Right atrium auricular region (tissue), 2 donors: ENCODE results near the gene KIF5C. TPM values are rescaled to one million over a fixed set of nuclear protein-coding genes. Genes with fewer than 3 reads are reported as not detected.

Experiments used
- DNase-seq: peaks from one replicate; pipeline ENCODE4 v3.0.0-alpha.2; 2019; ENCODE audit warnings: low spot score
- H3K27ac ChIP-seq, 2 donors: fragments of 200-600 bp; sonication (generic); 1 replicate in 1 of 2; 2 replicates in 1 of 2; pipeline ENCODE4 v1.5.1; 2016 to 2019
- H3K27me3 ChIP-seq, 2 donors: fragments of 200-600 bp; sonication (generic); one replicate each; pipeline versions ENCODE4 v1.5.1 to v1.6.0; 2017 to 2019
- H3K36me3 ChIP-seq: fragments of 200-600 bp; sonication (generic); one replicate; pipeline ENCODE4 v1.5.1; 2016
- H3K4me1 ChIP-seq, 2 donors: fragments of 200-600 bp; sonication (generic); one replicate each; pipeline versions ENCODE4 v1.5.1 to v1.6.0; 2017 to 2019
- H3K4me3 ChIP-seq, 2 donors: fragments of 200-600 bp; sonication (generic); 1 replicate in 1 of 2; 2 replicates in 1 of 2; pipeline ENCODE4 v1.5.1; 2017 to 2019; ENCODE audit warnings: mild to moderate bottlenecking in 1 of 2, moderate library complexity in 1 of 2
- H3K9me3 ChIP-seq, 2 donors: fragments of 200-600 bp; sonication (generic); one replicate each; pipeline ENCODE4 v1.5.1; 2019
- total RNA-seq, 2 donors: library from RNA; depleted of rRNA; stranded (reverse); fragments of >200 nt; gene quantifications; one replicate each; pipeline ENCODE4 v1.1.0, GENCODE V29; 2016
- TF ChIP-seq, protein P1 (sequence below), 2 donors: fragments of 200-600 bp; sonication (generic); IDR thresholded peaks; one replicate each; pipeline ENCODE4 v1.5.1; 2019; ENCODE audit warnings: antibody characterized with exemption in 2 of 2

Gene KIF5C
- total RNA-seq, 2 donors from 2014 or later: 1.6 to 2.2 TPM

DNA sequence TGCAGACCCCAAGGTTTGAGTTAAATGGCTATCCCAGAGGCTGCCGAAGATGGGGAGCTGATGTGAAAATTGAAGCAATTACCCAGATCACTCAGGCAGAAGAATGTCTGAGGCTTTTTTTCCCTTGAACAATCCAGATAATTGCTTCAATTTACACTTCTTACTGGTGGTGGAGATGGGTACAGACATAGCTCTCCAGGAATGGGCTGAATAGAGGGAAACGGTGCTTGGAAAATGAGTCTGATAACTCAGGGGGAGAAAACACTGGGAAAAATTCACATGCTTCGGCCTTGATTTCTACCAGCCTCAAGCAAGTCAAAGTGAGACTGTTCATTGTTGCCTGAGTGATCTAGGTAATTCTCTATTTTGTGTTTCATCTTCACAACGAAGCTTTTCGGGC is 9.5 kb upstream of the KIF5C start:
- TF ChIP-seq, protein P1, sequence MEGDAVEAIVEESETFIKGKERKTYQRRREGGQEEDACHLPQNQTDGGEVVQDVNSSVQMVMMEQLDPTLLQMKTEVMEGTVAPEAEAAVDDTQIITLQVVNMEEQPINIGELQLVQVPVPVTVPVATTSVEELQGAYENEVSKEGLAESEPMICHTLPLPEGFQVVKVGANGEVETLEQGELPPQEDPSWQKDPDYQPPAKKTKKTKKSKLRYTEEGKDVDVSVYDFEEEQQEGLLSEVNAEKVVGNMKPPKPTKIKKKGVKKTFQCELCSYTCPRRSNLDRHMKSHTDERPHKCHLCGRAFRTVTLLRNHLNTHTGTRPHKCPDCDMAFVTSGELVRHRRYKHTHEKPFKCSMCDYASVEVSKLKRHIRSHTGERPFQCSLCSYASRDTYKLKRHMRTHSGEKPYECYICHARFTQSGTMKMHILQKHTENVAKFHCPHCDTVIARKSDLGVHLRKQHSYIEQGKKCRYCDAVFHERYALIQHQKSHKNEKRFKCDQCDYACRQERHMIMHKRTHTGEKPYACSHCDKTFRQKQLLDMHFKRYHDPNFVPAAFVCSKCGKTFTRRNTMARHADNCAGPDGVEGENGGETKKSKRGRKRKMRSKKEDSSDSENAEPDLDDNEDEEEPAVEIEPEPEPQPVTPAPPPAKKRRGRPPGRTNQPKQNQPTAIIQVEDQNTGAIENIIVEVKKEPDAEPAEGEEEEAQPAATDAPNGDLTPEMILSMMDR (IDR thresholded peaks at IDR 0.05): no peak
- Histone ChIP-seq H3K4me3 (no peak overlapping the region), H3K4me1 (no peaks in the 10 kb centered on the region), H3K9me3 (no peaks in the 10 kb centered on the region), H3K36me3 (no peaks in the 10 kb centered on the region), H3K27ac (no peak overlapping the region), H3K27me3 (no peaks in the 10 kb centered on the region)
- no peak for DNase-seq

DNA sequence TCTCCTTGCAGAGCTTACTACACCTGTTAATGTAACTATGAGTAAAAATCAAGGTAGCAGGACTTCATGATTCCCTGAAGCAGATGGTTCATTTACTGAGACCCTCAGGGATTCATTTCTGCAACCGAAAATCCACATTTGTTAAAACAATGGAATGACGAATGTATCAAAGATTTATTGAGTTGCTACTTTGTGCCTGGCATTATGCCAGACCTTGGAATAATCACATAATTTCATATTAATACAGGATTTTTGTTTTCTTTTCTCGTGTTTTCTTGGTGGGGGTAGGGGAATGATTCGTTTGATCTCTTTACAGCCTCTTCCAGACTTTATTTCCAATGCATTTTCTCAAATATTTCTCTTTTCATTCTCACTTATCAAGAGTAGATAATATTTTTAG is 8.9 kb upstream of the KIF5C start:
- no peaks in the 10 kb centered on the region for H3K36me3 ChIP-seq
- H3K9me3 ChIP-seq: no peaks in the 10 kb centered on the region
- no peaks in the 10 kb centered on the region for H3K4me1 ChIP-seq
- H3K4me3 ChIP-seq: no peak overlapping the region
- TF ChIP-seq, protein P1 (IDR thresholded peaks at IDR 0.05): no peak
- H3K27me3 ChIP-seq: peaks cover 0 to under 1% of the 10 kb centered on the region in 2 donors
- H3K27ac ChIP-seq: no peak overlapping the region
- no peak for DNase-seq

DNA sequence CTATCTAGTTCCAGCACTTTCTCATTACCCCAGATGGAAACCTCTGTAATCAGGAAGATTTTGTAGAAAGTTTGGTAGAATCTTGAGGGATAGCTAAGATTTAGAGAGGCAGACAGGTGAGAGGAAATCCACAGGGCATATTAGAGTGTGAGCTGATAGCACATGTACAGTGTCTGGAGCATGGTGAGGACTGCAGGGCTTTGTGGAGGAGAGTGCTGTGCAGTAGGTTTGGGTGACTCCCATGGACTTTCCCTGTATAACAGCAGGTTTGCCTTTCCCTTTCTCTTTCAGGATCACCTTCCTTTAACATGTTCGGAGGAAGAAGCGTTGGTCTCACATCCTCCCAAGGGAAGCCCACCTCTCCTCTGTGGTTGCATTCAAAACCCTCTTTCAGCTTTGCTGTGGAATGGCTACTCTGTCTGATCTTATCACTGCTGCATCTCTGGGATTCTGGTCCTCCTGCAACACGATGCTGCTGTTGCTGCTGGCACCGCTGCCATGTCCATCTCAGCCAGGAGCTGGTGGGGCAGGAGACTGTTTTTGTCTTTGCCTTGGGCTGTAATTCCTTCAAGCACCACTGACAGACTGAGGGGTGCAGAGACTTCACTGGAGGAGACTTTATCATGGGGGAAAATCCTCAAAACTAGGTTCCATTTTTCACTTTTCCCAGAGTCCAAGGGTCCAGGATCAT is 7.8 kb upstream of the KIF5C start:
- TF ChIP-seq, protein P1 (IDR thresholded peaks at IDR 0.05): no peak

DNA sequence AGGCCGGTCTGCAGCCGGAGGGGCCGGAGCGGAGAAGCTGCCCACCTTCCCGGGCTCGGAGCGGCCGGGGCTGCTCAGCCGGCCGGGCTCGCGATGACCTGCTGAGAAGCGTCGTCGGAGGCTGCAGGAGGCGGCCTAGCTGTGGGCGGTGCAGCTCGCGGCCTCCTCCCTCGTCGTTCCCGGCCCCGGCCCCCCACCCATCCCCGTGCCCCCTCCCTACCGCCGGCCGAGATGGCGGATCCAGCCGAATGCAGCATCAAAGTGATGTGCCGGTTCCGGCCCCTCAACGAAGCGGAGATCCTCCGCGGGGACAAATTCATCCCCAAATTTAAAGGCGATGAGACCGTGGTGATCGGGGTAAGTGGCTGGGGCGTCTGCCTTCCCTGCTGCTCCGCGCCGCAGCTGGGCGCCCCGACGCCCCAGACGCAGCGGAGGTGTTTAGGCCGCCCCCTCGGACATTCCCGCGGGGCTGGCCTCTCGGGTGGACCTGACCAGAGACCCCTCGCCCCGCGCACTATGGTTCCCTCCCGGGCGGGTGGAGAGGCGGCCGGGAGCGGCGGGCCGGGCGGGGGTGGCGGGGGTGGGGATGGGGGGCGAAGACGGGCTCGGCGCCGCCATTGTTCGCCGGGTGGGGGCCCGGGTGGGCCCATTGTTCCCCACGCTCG is 492 bp downstream of the KIF5C start:
- H3K27me3 ChIP-seq: peaks cover 12 to 15% of the 10 kb centered on the region in 2 donors
- peaks cover 0 to 4% of the 10 kb centered on the region in 2 donors for H3K9me3 ChIP-seq
- no peak overlapping the region for H3K27ac ChIP-seq
- TF ChIP-seq, protein P1 (IDR thresholded peaks at IDR 0.05): no peak
- peak overlapping the region; percentile 28 to 62 for H3K4me3 ChIP-seq
- peaks cover 0 to 29% of the 10 kb centered on the region in 2 donors for H3K4me1 ChIP-seq
- no peaks in the 10 kb centered on the region for H3K36me3 ChIP-seq
- no peak for DNase-seq

More for the DNA sequence above, 7.8 kb upstream of the KIF5C start:
- no peak for DNase-seq
- H3K4me1 ChIP-seq: no peaks in the 10 kb centered on the region
- H3K27me3 ChIP-seq: peaks cover 0 to 3% of the 10 kb centered on the region in 2 donors
- no peak overlapping the region for H3K4me3 ChIP-seq
- no peaks in the 10 kb centered on the region for H3K36me3 ChIP-seq
- H3K9me3 ChIP-seq: no peaks in the 10 kb centered on the region
- no peak overlapping the region for H3K27ac ChIP-seq

DNA sequence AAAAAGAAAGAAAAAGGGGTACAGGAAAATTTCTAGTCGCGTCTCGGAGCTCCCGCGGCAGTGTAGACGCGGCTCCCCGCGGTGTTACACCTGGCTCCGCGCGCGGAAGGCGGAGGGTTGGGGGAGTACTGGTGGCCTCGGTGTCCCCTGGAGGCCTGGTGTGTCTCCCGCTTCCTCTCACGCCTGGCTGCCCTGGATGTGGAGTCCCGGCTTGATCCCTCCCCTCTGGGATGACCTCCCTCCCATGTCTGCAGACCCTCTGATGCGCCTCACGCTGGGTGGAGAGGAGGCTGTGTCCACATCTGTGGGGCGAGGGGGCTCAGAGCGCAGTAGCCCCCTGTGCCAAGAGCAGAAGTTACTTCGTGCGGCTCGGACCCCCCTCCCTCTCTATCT is 1.2 kb downstream of the KIF5C start:
- no peak for DNase-seq
- TF ChIP-seq, protein P1 (IDR thresholded peaks at IDR 0.05): no peak

More for the DNA sequence above, 1.2 kb downstream of the KIF5C start:
- H3K27me3 ChIP-seq: peaks cover 12 to 13% of the 10 kb centered on the region in 2 donors
- H3K4me1 ChIP-seq: peaks cover 0 to 29% of the 10 kb centered on the region in 2 donors
- peaks cover 0 to 7% of the 10 kb centered on the region in 2 donors for H3K9me3 ChIP-seq
- H3K27ac ChIP-seq: no peak overlapping the region
- peak overlapping the region; percentile 28 to 62 for H3K4me3 ChIP-seq
- H3K36me3 ChIP-seq: no peaks in the 10 kb centered on the region
